NCI-H1105 (cell line): ENCODE data around the gene UGT1A8.

Experiments used
- DNase-seq: peaks from one replicate; lab custom pipeline; 2025; lab: John Stamatoyannopoulos, UW

UGT1A8 gene

DNA sequence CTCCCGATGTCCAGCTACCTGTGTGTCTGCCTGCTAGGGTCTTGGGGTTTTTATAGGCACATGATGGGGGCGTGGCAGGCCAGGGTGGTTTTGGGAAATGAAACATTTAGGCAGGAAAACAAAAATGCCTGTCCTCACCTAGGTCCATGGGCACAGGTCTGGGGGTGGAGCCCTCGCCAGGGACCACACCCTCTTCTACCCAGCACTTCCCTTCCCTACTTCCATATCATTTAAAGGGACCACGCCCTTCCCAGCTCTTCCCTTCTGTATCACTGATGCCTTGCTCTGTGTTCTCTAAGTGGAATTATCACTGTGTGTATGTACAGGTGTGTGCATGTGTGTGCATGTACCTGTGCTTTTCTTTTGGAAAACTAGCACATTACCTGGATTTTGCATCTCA, 149.0 kb downstream of the UGT1A8 start:
- DNase-seq = no peak

- DNase-seq = no peak
Measured at GRCh38 chr2:233768076-233768475, 150.6 kb downstream of the UGT1A8 start.

DNA sequence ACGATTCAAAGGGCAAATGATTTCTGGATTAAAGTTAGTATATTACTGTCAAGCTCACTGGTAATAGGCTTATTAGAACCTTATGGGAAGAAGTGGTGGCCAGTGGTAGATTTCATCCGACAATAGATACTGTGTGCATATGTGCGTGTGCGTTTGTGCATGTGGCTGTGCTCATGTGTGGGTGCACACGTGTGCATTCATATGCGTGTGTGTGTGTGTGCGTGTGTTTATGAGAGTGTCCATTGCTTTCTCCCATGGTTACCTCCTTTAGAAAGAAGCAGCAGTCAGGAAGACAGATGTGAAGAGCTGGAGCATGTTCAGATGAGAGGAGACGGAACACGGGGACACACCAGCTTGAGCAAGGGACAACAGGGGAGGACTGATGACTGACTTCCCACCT, 151.8 kb downstream of the UGT1A8 start:
- no peak for DNase-seq

DNA sequence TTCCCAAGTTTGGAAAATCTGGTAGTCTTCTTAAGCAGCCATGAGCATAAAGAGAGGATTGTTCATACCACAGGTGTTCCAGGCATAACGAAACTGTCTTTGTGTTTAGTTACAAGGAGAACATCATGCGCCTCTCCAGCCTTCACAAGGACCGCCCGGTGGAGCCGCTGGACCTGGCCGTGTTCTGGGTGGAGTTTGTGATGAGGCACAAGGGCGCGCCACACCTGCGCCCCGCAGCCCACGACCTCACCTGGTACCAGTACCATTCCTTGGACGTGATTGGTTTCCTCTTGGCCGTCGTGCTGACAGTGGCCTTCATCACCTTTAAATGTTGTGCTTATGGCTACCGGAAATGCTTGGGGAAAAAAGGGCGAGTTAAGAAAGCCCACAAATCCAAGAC, 154.7 kb downstream of the UGT1A8 start:
- no peak for DNase-seq

- no peak for DNase-seq
Measured at GRCh38 chr2:233772583-233772982, 155.2 kb downstream of the UGT1A8 start.

DNA sequence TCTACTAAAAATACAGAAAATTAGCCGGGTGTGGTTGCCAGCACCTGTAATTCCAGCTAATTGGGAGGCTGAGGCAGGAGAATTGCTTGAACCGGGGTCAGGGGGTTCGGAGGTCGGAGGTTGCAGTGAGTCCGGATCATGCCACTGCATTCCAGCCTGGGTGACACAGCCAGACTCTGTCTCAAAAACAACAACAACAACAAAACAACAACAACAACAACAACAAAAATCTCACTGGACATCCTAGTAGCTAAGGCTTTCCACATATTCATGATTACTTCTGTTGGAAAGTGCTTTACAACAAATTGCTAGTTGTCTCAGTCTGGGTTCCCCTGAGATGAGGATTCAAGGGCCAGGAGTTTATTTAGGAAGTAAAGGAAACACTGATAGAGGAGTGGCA, 156.4 kb downstream of the UGT1A8 start:
- DNase-seq = no peak

- DNase-seq = no peak
Measured at GRCh38 chr2:233775414-233775813, 158.0 kb downstream of the UGT1A8 start.

DNA sequence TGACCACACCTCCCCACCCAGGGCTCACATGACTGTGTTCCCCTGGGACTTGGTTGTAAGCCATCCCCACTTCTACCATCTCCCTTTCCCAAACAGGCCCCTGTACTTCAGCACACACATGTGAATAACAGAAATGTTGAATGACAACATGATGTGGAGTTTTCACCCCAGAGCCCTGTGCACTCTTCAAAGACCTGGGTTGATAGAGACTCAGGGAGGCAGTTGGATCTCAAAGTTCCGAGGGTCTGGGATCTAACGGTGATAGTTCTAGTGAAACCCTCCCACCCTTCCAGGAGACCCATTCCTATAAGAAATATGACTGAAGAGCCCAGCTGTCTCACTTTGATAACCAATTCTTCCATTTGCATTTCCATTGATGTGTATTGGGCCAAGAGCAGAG, 160.6 kb downstream of the UGT1A8 start, which contains the start of gene MROH2A:
TSS of gene MROH2A (plus strand) at position 301 of the 400 bp plus-strand sequence. CDS start 1,029 bp downstream, outside the sequence.
- DNase-seq = no peak

DNA sequence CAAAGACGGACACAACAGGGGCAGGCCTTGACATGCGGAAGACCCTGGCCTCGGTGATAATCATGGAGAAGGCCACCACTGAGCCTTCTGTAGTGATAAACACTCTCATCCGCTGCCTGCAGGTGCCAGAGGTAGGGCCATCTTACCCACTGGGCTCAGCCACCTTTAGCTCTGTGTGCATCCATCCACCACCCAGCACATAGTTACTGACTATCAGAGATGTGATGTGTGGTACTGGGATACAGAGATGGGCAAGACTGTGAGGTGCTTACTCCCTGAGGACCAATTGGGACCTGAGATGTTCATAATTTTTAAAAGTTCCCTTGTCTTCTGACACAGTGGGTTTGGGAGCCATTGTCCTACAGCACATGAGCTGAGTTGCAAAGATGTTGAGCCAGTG, 162.3 kb downstream of the UGT1A8 start:
- no peak for DNase-seq

GRCh38 chr2:233780771-233781170, 163.3 kb downstream of the UGT1A8 start:
- DNase-seq = no peak

DNA sequence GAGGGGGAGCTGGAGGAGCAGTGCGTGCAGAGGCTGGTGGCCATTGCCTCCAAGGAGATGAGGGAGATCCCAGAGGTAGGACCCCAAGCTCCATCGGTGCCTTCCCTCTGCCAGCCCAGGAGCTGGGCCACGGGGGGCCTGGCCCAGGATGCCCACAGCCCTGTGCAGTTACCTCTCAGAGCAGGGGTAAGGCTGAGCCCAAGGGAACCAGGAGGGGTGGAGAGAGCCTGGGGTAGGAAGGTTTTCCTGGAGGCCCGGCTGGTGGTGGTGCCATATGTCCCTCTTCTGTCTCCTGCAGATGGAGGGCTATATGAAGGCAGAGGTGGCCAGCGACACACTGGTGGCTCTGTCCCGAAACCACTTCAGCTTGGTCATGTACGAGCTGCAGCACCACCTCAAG, 172.1 kb downstream of the UGT1A8 start:
- no peak for DNase-seq

GRCh38 chr2:233791151-233791882, 173.9 kb downstream of the UGT1A8 start:
- no peak for DNase-seq

DNA sequence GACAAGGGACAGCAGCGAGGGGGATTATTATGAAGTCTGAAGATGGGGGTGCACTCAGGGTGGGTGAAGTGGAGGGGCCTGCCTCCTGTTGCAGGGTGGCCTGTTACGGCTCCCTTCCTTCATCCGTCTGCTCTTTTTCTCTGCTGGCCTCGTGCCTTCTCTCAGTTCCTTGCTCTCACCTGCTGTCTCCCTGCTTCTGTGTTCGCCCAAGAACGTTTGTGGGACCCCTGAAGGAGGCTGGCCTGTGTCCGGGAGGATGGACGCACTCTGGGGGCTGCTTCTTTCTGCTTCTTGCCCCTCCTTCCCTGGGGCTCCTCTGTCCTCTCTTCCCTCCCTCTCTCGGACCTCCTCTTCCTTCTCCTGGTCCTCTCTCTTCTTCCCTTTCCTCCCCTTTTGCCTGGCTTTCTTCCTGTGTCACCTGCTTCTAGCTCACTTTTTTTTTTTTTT, 174.5 kb downstream of the UGT1A8 start:
- DNase-seq = no peak

- no peak for DNase-seq
Measured at GRCh38 chr2:233792720-233793119, 175.3 kb downstream of the UGT1A8 start.

DNA sequence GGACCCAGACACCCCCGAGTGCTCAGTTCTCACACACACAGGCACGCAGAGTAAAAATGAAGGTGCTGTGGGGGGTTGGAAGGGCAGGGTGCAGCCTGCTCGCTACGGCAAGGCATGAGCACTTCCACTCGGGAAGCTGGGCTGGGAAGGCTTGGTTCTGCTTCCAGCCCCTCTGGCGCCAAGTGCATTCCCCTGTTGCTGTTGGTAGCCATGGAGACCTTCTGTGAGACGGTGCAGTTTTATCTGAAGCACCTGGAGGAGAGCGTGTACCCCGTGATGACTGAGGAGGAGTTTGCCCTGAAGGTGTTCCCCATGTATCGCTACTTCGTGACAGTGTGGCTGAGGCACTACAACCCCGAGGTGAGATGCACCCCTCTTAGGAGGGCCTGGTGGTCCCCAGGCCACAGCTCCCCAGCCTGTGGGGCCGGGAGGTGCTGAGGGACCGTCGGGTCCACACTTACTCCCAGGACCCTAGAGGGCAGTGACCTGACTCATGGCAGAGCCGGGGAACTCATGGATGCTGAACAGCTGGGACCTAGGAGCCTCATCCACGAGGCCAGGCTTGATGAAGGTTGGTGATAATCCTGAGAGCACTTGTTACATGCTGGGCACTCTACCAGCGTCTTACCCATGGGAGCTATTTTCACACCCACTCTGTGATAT, 176.2 kb downstream of the UGT1A8 start:
- no peak for DNase-seq

- no peak for DNase-seq
Measured at GRCh38 chr2:233794128-233794658, 176.8 kb downstream of the UGT1A8 start.

DNA sequence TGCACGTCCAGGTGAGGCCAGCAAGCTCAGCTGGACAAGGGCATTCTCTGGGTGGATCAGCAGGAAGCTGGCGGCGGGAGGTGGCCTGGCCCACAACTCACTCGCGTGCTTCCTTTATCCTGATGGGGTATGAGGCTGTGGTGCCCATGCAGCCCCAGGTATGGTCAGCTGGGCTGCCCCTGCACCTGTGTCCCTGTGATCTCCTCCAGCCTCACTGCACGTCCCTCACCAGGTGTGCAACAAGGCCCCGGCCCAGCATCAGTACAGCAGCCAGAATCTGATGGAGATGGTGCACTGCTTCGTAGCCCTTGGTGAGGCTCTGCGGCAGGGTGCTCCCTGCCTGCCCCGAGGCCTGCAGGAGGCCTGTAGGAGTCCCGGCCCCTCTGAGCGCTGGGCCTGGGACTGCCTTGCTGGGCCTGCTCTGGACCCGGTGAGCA, 178.3 kb downstream of the UGT1A8 start:
- DNase-seq = no peak

- DNase-seq = no peak
Measured at GRCh38 chr2:233796254-233796653, 178.8 kb downstream of the UGT1A8 start.

DNA sequence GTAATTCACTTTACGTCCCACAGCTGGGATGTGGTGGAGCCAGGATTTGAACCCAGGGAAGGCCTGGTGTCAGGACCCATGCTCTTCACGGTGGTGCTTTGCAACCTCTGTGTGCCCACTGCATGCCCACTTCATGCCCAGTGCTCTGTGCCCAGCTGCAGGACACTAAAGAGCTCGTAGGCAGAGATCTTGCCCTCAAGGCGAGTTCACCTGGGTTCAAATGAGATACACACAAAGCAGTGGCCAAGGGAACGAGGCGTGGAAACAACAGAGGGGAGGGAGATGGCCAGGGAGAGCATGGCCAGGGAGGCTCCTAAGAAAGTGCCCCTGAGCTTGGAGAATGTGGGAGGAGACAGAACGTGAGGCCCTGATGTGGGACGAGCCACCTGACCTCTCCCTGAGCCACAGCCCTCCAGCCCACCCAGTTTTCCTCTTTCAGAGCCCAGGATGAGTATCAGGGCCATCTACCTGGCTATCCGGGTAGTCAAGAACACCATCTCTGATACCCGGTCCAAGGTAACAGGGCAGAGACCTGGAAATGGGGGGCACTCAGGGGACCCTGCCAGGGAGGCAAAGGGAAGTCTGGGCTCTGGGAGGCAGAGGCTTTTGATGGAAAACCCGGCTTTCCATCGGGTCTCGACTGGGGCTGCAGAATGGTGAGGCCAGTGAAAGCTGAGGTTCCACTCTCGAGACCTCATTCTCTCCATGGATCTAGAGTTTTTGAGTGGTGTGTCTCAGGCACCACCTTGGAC, 181.1 kb downstream of the UGT1A8 start:
- DNase-seq = no peak

DNA sequence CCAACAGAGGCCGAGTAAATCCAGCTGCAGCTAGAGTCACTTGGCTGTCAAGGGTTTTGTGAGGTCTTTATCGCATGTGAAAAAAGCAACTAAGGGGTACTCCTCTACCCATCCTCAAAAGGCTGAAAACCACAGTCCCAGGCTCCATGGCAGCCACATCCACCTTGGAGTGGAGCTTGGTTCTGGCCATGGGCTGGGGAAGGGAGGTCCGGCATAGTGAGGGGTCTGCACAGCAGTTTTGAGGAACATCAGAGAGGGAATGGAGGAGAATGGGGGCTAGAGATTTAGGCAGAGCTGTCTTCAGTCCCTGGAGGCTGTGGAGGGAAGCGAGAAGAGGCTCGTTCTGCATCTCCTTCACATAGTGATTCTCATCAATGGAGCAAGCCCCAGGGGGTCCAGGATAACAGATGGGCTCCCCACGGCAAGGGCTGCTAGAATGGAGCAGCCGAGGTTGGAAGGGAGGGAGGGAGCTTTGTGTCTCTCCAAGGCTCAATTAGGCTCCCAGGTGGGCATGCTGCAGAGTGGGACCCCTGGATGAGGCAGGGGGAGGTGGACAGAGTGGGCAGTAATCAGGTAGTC, 181.7 kb downstream of the UGT1A8 start:
- no peak for DNase-seq

DNA sequence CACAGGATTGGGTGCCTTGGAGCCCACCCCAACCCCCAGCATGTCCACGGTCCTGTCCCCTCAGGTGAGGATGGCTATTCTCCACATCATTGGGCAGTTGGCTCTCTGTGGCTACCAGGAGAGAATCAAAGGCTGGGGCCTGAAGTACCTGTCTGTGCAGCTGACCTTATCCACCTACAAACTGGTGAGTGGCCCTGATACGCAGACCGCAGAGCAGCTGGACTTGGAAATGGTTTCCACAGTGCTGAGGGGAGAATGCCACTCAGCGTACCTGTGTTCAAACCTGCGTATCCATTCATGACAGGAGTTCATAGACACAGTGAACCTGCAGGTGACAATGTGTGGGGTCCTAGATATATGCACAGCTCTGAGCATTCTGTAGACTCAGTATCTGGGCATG, 182.3 kb downstream of the UGT1A8 start:
- DNase-seq = no peak

GRCh38 chr2:233800208-233800607, 182.8 kb downstream of the UGT1A8 start:
- no peak for DNase-seq
